ENCODE measurements around the gene TRIM62. TPM values are rescaled to one million over a fixed set of nuclear protein-coding genes. Genes with fewer than 3 reads are reported as not detected.

The TRIM62 gene
- total and polyA plus RNA-seq, 3 donors from 2014 or later: 6.0 to 8.8 (median 6.2) TPM

GRCh38 chr1:33120436-33121231, 61.2 kb downstream of the TRIM62 start:
- H3K36me3 ChIP-seq (ENCODE audit: low read depth, missing control alignments): no peaks in the 10 kb centered on the region
- H3K4me1 ChIP-seq: no peaks in the 10 kb centered on the region
- TF ChIP-seq POLR2A (IDR thresholded peaks at IDR 0.05) (no peak), CTCF (IDR thresholded peaks at IDR 0.05) (no peak)
- DNase-seq: no peak
- no peak overlapping the region for H3K4me3 ChIP-seq
- no peaks in the 10 kb centered on the region for H3K9me3 ChIP-seq
- no peaks in the 10 kb centered on the region for H3K27me3 ChIP-seq
- H3K27ac ChIP-seq: no peak overlapping the region
- 85% methylated on average over 8 of the region's 8 CpGs for WGBS, 2 donors
- intact Hi-C loops (cut with DNase I; ENCODE audit: low total_unique reads): no loop called here

- DNase-seq: no peak
- TF ChIP-seq POLR2A (IDR thresholded peaks at IDR 0.05) (no peak), CTCF (IDR thresholded peaks at IDR 0.05) (no peak)
- WGBS, 2 donors: 75 to 79% methylated on average over 15 to 16 of the region's 16 CpGs
- Histone ChIP-seq H3K36me3 (ENCODE audit: low read depth, missing control alignments) (no peaks in the 10 kb centered on the region), H3K27ac (no peak overlapping the region), H3K9me3 (no peaks in the 10 kb centered on the region), H3K4me1 (no peaks in the 10 kb centered on the region), H3K27me3 (no peaks in the 10 kb centered on the region), H3K4me3 (no peak overlapping the region)
- intact Hi-C loops (cut with DNase I; ENCODE audit: low total_unique reads): no loop called here
Measured at GRCh38 chr1:33119532-33120217, 62.2 kb downstream of the TRIM62 start.

GRCh38 chr1:33119050-33119449, 62.8 kb downstream of the TRIM62 start:
- TF ChIP-seq CTCF (IDR thresholded peaks at IDR 0.05) (no peak), POLR2A (IDR thresholded peaks at IDR 0.05) (no peak)
- Histone ChIP-seq H3K36me3 (ENCODE audit: low read depth, missing control alignments) (no peaks in the 10 kb centered on the region), H3K9me3 (no peaks in the 10 kb centered on the region), H3K27ac (no peak overlapping the region), H3K4me3 (no peak overlapping the region), H3K4me1 (no peaks in the 10 kb centered on the region), H3K27me3 (no peaks in the 10 kb centered on the region)
- no peak for DNase-seq
- WGBS, 2 donors: 82 to 94% methylated on average over 2 of the region's 2 CpGs
- intact Hi-C loops (cut with DNase I; ENCODE audit: low total_unique reads): no loop called here

GRCh38 chr1:33118274-33118673, 63.6 kb downstream of the TRIM62 start:
- no peak overlapping the region for H3K4me3 ChIP-seq
- intact Hi-C loops (cut with DNase I; ENCODE audit: low total_unique reads): no loop called here
- no peaks in the 10 kb centered on the region for H3K27me3 ChIP-seq
- no peaks in the 10 kb centered on the region for H3K9me3 ChIP-seq
- 70 to 79% methylated on average over 4 of the region's 4 CpGs for WGBS, 2 donors
- no peaks in the 10 kb centered on the region for H3K36me3 ChIP-seq (ENCODE audit: low read depth, missing control alignments)
- TF ChIP-seq CTCF (IDR thresholded peaks at IDR 0.05): no peak
- no peak for TF ChIP-seq POLR2A (IDR thresholded peaks at IDR 0.05)
- H3K4me1 ChIP-seq: no peaks in the 10 kb centered on the region
- DNase-seq: no peak
- no peak overlapping the region for H3K27ac ChIP-seq

Data from testis (tissue), 3 donors.